GM12875 (cell line): ENCODE data around the gene ITSN1.

Experiments used
- H3K4me3 ChIP-seq: one replicate; pipeline ENCODE4 v1.5.1; 2011; ENCODE audit warnings: low read depth, low read length, control low read depth
- TF ChIP-seq, protein P1 (sequence below): IDR thresholded peaks from 2 replicates; pipeline ENCODE4 v1.5.1; 2011; ENCODE audit warnings: low read depth, mild to moderate bottlenecking, control low read depth, inconsistent platforms, low read length, moderate library complexity, borderline replicate concordance; ENCODE audit not compliant: insufficient read depth

ITSN1 gene

DNA sequence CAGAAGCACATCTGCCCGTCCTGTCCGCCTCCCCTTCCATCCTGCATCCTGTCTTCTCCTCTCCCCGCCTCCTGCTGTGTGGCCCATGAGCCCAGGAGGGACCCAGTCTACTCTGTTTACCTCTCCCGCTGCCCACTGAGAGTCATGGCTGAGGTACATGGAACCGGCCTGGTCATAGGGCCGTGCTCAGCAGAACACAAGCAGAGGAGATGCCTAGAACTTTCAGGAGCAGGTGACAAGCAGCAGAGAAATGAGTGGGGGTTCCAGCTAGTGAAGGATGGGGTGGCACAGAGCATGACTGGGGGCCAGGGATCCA lies 202.5 kb downstream of the ITSN1 start:
- TF ChIP-seq, protein P1, sequence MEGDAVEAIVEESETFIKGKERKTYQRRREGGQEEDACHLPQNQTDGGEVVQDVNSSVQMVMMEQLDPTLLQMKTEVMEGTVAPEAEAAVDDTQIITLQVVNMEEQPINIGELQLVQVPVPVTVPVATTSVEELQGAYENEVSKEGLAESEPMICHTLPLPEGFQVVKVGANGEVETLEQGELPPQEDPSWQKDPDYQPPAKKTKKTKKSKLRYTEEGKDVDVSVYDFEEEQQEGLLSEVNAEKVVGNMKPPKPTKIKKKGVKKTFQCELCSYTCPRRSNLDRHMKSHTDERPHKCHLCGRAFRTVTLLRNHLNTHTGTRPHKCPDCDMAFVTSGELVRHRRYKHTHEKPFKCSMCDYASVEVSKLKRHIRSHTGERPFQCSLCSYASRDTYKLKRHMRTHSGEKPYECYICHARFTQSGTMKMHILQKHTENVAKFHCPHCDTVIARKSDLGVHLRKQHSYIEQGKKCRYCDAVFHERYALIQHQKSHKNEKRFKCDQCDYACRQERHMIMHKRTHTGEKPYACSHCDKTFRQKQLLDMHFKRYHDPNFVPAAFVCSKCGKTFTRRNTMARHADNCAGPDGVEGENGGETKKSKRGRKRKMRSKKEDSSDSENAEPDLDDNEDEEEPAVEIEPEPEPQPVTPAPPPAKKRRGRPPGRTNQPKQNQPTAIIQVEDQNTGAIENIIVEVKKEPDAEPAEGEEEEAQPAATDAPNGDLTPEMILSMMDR, result no peak
- no peak overlapping the region for H3K4me3 ChIP-seq

DNA sequence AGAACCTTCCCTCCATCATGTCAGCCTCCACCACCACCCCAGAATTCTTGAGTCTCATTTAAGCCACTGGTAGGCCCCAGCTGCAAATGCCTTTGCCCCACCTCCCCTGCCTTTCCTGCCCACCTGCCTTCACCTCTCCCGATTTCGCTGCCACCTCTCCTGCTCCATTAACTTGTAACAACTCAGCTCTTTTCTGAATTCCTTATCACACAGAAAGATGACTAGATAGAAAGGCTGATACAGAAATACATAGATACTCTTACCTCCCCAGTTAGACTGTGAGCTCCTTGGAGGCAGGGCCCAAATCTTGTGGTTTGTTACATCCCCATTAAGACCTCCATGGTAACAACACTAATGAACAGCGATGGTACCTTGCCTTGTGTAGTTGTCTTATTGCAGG lies 203.8 kb downstream of the ITSN1 start:
- TF ChIP-seq, protein P1, result no peak
- H3K4me3 ChIP-seq, result no peak overlapping the region

DNA sequence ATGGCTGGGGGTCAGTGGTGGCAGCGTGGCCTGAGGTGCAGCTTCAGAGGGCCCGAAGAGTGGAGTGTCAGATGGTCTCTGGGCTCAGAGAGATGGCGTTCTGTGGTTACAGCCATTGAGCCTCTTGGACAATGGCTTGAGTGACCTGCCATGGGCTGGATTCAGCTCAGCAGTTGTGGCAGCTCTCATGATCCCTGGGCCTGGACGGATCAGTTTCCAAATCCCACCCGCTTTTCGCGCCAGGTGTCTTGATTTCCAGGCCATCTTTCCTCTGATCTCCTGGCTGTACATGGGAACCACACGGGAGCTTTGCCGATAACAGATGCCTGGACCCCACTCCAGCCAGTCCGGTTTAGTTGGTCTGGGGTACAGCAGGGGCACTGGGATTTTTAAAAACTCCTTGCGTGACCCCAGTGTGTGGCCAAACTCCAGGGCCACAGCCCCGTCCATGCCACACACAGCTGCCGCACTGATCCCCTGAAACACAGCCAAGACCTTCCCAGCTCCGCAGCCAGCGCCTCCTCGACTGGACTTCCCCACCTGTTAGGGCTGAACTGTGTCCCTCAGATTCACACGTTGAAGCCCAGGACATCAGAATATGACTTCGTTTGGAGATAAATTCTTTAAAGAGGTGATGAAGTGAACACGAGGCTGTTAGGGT lies 205.4 kb downstream of the ITSN1 start:
- TF ChIP-seq, protein P1, result no peak

DNA sequence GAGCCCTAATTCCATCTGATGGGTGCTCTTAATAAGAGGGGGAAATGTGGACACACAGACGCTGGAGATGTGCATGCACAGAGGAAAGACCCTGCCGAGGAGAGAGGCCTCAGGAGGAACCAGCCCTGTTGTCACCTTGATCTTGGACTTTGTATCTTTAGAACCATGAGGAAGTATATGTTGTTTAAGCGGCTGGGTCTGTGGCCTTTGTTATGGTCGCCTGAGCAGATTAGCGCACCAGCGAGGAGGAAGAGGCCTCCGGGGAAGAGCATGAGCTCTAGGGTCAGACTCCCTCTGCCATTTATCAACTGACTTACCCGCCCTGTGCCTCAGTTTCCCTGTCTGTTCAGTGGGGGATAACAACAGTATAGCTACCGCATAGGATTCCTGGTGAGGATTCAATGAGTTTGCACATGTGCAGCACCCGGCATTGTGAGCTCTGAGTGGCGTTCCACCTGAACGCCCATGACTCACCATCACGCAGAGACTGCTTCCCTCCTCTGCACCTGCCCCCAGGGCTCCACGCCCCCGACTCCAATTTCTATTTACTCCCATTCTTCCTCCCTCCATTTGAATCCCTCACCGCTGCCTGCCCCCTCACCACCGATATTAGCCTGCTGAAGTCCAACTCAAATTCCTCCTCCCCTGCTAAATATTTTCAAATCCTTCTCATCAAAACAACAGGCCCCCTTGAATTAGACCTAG lies 206.1 kb downstream of the ITSN1 start:
- H3K4me3 ChIP-seq, result no peak overlapping the region
- TF ChIP-seq, protein P1, result no peak

More for the DNA sequence above, 205.4 kb downstream of the ITSN1 start:
- no peak overlapping the region for H3K4me3 ChIP-seq

DNA sequence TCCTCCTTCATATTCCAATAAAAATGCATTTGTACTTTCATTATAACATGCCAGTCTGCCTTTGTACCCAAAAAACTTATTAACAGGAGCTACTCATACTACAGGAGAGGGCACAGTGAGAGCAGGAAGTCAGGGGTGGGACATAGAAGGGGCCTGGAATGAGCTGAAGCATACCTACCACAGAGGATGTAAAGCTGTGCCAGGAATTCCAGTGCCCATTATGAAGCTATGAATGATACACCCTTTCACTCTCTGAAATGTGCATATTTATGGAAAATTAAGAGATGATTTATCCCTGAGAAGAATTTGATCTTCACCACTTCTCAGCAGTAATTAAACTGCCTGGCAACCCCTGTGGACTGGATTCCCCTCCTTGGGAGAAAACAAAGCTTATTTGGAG lies 207.5 kb downstream of the ITSN1 start:
- no peak overlapping the region for H3K4me3 ChIP-seq
- TF ChIP-seq, protein P1, result no peak

DNA sequence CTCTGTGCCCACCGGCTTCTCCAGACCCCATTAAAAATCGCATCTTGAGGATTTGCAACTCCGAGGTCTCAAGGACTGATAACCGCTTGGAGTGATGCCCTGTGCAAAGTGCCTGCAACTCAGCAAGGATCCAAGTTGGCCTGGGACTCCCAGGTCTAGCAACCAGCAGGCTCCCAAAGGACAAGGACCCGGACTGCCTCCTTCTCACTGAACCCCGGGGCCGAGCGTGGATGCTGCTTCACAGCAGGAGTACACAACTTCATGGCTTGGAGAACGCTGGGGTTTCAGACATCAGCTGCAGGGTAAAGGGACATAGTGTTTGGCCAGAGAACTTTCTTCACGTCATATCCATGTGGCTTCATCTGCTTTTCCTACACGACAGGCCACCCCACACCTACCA lies 208.1 kb downstream of the ITSN1 start:
- H3K4me3 ChIP-seq, result no peak overlapping the region
- TF ChIP-seq, protein P1, result no peak

DNA sequence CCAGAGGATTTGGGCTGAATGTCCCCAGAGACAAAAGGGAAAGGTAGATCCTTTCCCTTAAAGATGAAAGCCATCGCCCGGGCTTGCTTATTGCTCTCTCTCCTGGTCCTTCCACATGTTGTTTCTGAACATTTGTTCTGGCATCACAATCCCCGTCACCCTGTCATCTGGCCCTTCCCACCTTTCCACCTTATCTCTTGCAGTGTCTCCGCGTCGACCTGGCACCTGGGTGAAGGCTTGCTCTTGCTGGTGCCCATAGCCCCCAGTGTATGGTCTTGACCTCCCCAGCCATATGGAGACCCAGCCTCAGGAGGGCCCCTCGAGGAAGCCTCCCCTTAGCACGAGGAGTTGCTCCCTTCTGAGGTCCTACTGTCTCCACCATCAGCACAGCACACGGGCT lies 208.7 kb downstream of the ITSN1 start:
- H3K4me3 ChIP-seq, result no peak overlapping the region
- TF ChIP-seq, protein P1, result no peak
